Motor neuron (in vitro differentiated cells): Measurements from ENCODE around the gene MICU1. TPM values are rescaled to one million over a fixed set of nuclear protein-coding genes. Genes with fewer than 3 reads are reported as not detected.

Experiments used
- ATAC-seq, 8 experiments: fragments of 200-7000 bp; cut with Tn5 transposase; replicated peaks in 6 of 8; 2 replicates each; pipeline ENCODE4 v1.8.0; 2021; ENCODE audit warnings: mild to moderate bottlenecking in 8 of 8, moderate library complexity in 8 of 8
- H3K27ac ChIP-seq, 2 donors: fragments of 250-450 bp; sonication (Bioruptor Pico); 2 replicates each; pipeline ENCODE4 v1.9.0; 2021; ENCODE audit warnings: antibody characterized with exemption in 2 of 2, mild to moderate bottlenecking in 2 of 2, moderate library complexity in 1 of 2
- H3K4me1 ChIP-seq, 2 donors: fragments of 250-450 bp; sonication (Bioruptor Pico); replicated peaks in 1 of 2; 2 replicates each; pipeline ENCODE4 v1.6.1; 2021; ENCODE audit warnings: antibody characterized with exemption in 2 of 2, mild to moderate bottlenecking in 2 of 2, moderate library complexity in 1 of 2
- H3K4me3 ChIP-seq, 5 donors: fragments of 250-450 bp; sonication (Bioruptor Pico); 2 replicates each; pipeline ENCODE4 v1.9.0; 2021; ENCODE audit warnings: antibody characterized with exemption in 5 of 5, mild to moderate bottlenecking in 5 of 5, moderate library complexity in 4 of 5
- WGBS, 10 experiments: fragments of 450-650 bp; shearing (Covaris generic); methylation state at CpG; one replicate each; pipeline ENCODE4 v1.0.0; 2022; 5-methylcytosine and 5-hydroxymethylcytosine counted together
- in situ Hi-C, 9 experiments: fragments of 400-800 bp; cut with MboI; loops; one replicate each; pipeline ENCODE4 v1.15.0; 2021; ENCODE audit warnings: low sequenced_read_pairs in 9 of 9, low pct_unique_long_range_greater_than_20kb in 2 of 9; ENCODE audit not compliant: unreplicated experiment in 9 of 9
- total RNA-seq, 8 experiments: library from RNA; unstranded; fragments of 300-600 nt; gene quantifications; 2 replicates each; pipeline versions ENCODE4 v1.2.3 to v1.2.4, GENCODE V29; 2022

Gene MICU1
- total RNA-seq, 8 experiments from 2014 or later = 26.5 to 54.5 (median 32.7) TPM

DNA sequence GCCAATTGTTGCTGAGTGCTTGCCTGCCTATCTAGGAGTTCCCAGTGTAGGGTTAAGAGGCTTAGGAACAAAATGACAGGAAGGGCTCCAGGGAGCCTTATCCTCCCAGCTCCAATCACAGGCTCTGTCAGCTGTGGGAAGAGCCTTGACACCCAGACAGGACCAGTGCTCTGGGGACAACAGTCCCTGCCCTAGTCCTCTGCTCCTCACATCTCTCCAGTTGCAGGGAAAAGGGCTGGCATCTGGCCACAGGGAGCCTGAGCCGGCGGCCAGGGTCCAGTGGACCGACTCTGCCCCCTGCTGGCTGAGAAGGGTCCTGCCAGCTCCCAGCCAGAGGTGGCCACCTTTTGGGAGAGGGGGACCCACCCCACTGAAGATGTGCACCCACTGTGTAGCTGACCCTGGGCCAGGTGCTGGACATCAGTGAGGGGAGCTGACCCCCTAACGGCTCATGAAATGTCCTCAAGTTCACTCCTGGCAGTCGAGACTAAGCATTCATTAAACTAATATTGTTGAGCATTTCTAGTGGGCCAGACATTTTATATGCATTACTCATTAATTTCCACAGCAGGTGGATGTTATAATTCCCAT is 288.7 kb downstream of the MICU1 start:
- Histone ChIP-seq H3K27ac (peak overlapping the region; percentile 14 to 20), H3K4me1 (peaks cover 47 to 49% of the 10 kb centered on the region in 2 donors), H3K4me3 (no peak overlapping the region)
- in situ Hi-C loops = loop anchor here in 3 of 9 experiments (10.0 to 25.0 kb wide), 5 partner anchors 62 to 1025 kb away; partner anchors contain the start of genes DDIT4 (in 1 of the 3) and SLC29A3 (in 1 of the 3)
- 22 to 80% (median 38%) methylated on average over 1 to 5 of the region's 5 CpGs; no CpG with 5 or more reads in 6 of the 10 experiments for WGBS, 10 experiments
- ATAC-seq = peak in 6 of 8 experiments; percentile 2 to 58 (median 24)

DNA sequence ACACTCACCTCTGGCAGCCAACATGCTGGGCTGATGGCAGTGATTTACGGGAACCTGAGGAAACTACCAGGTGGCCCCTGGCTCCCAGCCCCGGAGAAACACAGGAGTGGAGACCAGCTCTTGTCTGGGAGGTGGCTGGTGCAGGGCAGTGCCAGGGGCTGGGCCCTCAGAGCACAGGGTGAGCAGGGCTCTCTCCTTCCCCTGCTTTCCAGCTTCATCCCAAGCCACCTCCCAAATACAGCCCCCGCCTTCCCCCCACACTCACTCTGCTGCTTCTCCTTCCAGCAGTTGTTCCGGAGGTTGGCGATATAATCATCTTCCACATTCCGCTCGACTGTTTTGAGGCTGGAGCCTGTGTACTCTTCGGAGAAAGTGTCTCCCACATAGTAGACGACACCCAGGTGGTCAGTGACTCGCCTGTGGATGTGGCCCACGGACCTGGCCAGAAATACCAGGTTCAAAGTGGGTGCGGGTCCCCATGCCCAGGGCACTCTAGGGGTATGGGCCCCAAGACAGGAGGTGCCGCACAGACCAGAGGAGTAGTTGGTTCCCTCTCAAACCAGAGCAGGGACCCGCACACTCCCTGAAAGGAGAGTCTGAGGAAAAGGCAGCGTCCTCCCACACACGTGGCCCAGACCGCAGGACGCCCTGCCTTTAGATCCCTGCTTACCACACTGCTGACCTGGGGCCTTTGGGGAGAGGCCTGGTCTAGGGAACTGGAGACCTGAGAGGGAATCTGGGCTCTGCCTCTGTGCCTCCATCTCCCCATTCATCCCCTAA is 289.4 kb downstream of the MICU1 start:
- ATAC-seq = no peak
- WGBS, 10 experiments = 80 to 100% (median 83%) methylated on average over 1 to 5 of the region's 18 CpGs; no CpG with 5 or more reads in 5 of the 10 experiments
- Histone ChIP-seq H3K4me1 (peaks cover 54 to 56% of the 10 kb centered on the region in 2 donors), H3K4me3 (no peak overlapping the region), H3K27ac (peak overlapping the region; percentile 83 to 91)
- in situ Hi-C loops = loop anchor here in 3 of 9 experiments (10.0 to 25.0 kb wide), 5 partner anchors 62 to 1024 kb away; partner anchors contain the start of genes DDIT4 (in 1 of the 3) and SLC29A3 (in 1 of the 3)

DNA sequence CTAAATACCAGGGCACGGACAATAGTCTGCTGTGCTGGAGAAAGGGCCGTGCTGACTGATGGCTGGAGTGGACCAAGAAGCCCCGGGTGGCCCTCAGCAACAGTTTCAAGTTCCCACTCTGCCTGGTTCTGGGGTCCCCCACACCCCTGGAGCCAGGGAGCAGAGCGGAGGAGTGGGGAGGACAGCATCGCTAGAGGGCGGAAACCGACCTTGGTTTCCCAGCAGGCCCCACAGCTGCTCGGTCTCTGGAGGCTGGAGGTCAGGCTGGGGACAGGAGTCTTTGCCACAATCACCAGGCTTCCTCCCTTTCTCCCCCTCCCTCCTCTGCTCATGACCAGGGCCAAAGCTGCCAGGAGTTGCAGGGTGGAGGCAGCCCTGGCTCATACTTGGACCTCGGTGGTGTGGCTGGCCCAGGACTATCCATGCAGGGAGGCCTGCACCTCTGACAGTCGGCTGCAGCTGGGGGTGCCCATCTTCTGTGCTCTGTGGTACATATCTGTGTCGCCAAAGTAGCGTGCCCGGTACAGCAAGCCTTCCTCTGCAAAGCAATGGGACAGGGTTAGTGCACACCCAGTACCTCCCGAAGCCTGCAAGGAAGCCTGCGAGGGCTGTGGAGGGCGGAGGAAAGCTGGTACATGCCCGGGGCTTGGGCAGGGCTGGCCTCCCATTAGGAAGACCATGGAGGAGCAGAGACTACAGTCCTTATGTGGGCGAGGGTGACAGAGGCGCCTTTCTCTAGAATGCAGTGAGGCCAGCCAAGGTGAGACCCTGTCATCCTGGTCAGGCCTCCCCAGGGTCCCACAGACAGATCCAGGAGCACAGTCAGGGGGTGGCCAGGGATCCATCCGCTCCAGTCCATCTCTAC is 290.3 kb downstream of the MICU1 start:
- ATAC-seq = peak in 6 of 8 experiments; percentile 1 to 13 (median 9)
- no peak overlapping the region for H3K4me3 ChIP-seq
- in situ Hi-C loops = loop anchor here in 3 of 9 experiments (10.0 to 25.0 kb wide), 5 partner anchors 61 to 1023 kb away; partner anchors contain the start of genes DDIT4 (in 1 of the 3) and SLC29A3 (in 1 of the 3)

DNA sequence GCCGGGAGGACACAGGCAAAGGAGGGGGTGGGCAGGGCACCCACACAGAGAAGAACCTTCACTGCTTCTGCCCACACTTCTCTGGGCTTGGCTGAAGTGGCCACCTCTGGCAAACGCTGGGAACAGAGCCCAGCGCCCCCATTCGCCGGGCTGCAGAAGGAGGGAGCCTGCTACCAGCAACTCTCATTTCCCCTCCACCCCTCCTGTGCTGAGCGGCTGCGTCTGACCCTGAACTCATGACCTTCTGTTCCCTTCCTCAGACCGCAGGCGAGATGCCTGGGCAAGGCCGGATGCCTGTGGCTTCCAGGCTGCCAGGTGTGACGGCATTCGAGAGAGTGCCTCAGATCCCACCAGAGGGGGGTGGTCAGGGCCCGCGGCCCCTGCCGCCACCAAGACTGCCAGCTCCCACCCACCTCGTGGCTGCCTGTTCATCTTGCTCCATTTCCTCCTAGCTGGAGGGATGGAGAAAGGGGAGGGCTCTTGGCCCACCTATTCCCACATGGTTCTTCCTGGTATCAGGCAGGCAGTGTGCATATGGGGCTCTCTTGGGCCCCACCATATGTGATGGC is 291.0 kb downstream of the MICU1 start:
- Histone ChIP-seq H3K4me3 (peak overlapping the region in 2 of 5 donors; percentile 1 to 11), H3K4me1 (peaks cover 58 to 60% of the 10 kb centered on the region in 2 donors), H3K27ac (peak overlapping the region; percentile 83 to 91)
- peak in 4 of 8 experiments; percentile 28 to 38 (median 35) for ATAC-seq
- in situ Hi-C loops = loop anchor here in 3 of 9 experiments (10.0 to 25.0 kb wide), 5 partner anchors 60 to 1023 kb away; partner anchors contain the start of genes DDIT4 (in 1 of the 3) and SLC29A3 (in 1 of the 3)
- WGBS, 10 experiments = 6 to 100% (median 18%) methylated on average over 1 to 8 of the region's 16 CpGs; no CpG with 5 or more reads in 6 of the 10 experiments

More for the DNA sequence above, 290.3 kb downstream of the MICU1 start:
- H3K27ac ChIP-seq = peak overlapping the region; percentile 83 to 91
- peaks cover 58 to 60% of the 10 kb centered on the region in 2 donors for H3K4me1 ChIP-seq
- WGBS, 10 experiments = 35 to 93% (median 71%) methylated on average over 1 to 8 of the region's 20 CpGs; no CpG with 5 or more reads in 6 of the 10 experiments

DNA sequence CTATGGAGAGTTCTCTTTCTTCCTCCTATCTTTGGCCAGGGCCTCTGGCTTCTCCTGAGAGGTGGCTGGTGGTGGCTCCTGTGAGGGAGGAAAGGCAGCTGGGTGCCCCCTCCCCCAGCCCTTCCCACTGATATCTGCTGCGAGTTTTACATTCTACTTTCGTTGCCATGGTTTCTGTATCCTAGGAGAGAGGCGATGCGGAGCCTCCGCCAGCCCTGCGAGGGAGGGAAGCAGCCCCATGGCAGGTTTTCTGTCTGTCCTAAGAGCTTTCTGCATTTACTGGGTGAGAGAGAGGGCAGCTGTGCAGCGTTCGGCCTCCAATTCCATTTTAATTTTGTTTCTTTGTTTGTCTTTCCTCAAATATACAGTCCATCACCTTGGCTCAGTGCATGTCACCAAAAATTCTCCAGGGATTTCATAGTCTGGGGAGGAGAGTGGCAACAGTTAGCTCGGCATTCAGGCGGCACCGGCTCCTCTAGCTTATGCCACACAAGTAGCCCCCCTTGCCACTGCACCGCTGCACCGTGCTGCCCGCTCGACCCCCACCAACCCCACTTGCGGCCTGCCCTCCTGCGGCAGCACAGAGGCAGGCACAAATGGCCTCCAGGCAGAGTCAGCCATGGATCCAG is 291.6 kb downstream of the MICU1 start:
- WGBS, 10 experiments = 0 to 100% (median 0%) methylated on average over 1 to 8 of the region's 17 CpGs; no CpG with 5 or more reads in 5 of the 10 experiments
- in situ Hi-C loops = loop anchor here in 3 of 9 experiments (10.0 to 25.0 kb wide), 5 partner anchors 60 to 1022 kb away; partner anchors contain the start of genes DDIT4 (in 1 of the 3) and SLC29A3 (in 1 of the 3)
- Histone ChIP-seq H3K4me1 (peaks cover 61 to 62% of the 10 kb centered on the region in 2 donors), H3K27ac (peak overlapping the region; percentile 83 to 91), H3K4me3 (peak overlapping the region in 2 of 5 donors; percentile 1 to 11)
- peak in 6 of 8 experiments; percentile 1 to 75 (median 68) for ATAC-seq

DNA sequence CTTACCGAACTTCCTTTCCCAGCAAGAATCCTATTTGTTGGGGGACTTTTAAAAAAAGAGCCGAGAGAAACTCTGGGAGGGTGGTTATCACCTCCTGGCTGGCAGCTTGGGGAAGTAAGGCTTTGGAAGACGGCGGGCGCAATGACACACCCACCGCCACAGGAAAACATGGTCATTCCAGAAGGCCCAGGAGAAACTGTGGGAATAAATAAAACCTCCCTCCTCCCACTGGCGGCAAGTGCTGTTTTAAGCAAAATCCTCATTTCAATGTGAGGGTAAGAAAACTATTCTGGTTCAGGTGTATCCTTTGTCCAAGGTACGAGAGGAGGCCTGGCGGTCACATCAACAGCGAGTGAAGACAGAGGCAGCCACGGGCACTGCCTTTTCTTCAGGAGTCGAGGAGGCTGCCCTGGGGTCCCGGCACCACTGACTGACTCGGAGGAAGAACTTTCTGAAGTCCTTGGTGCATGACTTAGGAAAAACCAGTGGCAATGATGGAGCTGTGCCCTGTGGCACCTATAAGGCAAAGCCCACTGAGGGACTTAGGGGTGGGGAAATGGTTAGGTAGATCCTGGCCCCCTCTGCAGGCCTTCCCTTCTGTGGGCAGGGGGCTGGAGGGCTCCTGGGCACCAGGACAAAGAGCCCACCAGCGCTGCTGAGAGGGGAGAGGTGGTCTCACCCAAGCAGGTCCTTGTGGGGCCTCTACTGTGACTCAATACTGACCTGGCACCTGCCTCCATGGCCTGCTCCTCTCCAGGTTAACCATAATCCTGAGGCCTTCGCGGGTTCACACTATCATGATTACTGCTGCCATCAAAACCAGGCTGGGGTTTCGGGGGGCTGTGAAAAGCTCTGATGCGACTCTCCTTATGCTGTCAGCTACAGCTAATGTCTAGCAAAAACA is 292.5 kb downstream of the MICU1 start:
- peak overlapping the region; percentile 74 to 87 for H3K27ac ChIP-seq
- in situ Hi-C loops = loop anchor here in 3 of 9 experiments (10.0 to 25.0 kb wide), 5 partner anchors 59 to 1021 kb away; partner anchors contain the start of genes DDIT4 (in 1 of the 3) and SLC29A3 (in 1 of the 3)
- no peak for ATAC-seq
- peaks cover 70 to 72% of the 10 kb centered on the region in 2 donors for H3K4me1 ChIP-seq
- WGBS, 10 experiments = 77 to 100% (median 90%) methylated on average over 1 to 11 of the region's 19 CpGs
- H3K4me3 ChIP-seq = no peak overlapping the region

DNA sequence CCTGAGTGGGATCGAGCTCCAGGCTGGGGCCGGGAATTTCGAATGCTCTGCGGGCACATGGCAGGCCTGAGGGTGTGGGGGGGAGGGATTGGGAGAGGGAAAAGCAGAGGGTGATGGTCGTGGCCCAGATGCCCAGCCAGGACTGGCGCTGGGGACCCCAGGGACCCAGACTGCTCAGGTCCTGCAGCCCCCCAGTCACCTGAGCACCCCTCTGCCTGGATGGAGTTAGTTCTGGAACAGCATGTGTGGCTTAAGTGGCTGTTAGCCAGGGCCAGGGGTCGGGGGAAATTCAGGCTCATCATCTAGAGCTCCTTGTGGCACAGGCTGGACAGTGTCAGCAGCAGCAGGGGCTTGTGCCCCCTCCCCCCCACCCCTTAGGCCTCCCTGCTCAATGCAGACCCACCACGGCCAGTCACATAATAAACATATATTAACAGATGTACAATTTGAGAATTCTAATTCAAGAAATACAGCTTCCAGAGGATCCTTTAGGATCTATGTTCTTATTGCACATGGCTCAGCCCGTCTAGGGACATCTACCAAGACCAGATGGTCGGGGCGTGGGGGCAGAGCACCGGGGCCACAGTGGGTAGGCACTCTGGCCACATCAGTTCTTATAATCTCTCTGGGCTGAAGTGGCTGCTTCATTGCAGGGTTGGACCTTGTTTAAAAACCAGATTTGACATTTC is 293.3 kb downstream of the MICU1 start:
- H3K4me1 ChIP-seq = peaks cover 78 to 80% of the 10 kb centered on the region in 2 donors
- H3K4me3 ChIP-seq = no peak overlapping the region
- in situ Hi-C loops = loop anchor here in 3 of 9 experiments (10.0 to 25.0 kb wide), 5 partner anchors 58 to 1020 kb away; partner anchors contain the start of genes DDIT4 (in 1 of the 3) and SLC29A3 (in 1 of the 3)
- no peak for ATAC-seq
- H3K27ac ChIP-seq = peak overlapping the region; percentile 74 to 87
- WGBS, 10 experiments = 20 to 30% methylated on average over 1 to 2 of the region's 12 CpGs; no CpG with 5 or more reads in 8 of the 10 experiments

DNA sequence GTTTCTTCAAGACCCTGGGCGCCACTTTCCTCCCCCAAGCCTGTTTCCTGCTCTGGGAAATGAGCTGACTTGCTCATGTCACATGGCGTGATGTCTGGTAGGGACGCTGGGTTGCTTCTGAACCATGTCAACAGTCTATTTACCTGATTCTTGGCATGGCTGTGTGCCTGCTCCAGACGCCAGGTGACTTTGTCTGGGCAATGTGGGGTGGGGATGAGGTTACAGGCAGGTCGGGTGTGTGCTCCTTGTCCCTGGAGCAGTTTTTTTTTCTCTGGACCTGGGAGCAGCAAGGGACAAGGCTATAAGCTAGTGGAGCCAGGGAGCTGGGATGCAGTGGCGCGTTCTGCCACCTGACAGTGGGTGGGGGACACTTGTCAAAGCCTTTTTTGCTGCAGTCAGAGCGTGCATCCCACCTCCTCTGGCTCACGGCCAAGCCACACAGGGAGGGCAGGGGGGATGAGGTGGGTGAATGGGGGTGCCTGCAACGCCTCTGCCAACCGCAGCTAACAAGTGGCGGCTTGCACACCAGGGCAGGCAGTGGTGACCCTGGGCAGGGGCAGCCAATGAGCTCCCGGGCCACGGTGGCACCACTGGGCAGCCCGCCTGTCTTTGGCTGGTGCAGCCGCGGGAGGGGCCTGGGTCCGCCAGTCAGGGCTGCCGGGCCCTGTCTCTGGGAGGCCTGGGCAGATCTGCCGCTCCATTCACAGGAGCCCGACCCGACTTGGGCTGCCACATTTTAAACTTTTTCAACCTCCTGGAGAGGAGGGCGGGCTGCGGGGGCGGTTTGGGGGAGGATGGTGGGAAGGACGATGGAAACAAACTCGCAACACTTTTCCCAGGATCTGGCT is 294.1 kb downstream of the MICU1 start:
- H3K27ac ChIP-seq = peak overlapping the region; percentile 74 to 87
- no peak overlapping the region for H3K4me3 ChIP-seq
- peaks cover 76 to 85% of the 10 kb centered on the region in 2 donors for H3K4me1 ChIP-seq
- ATAC-seq = peak; percentile 31 to 94 (median 62)
- in situ Hi-C loops = loop anchor here in 3 of 9 experiments (10.0 to 25.0 kb wide), 5 partner anchors 57 to 1019 kb away; partner anchors contain the start of genes DDIT4 (in 1 of the 3) and SLC29A3 (in 1 of the 3)
- WGBS, 10 experiments = 20 to 49% (median 34%) methylated on average over 1 to 4 of the region's 27 CpGs; no CpG with 5 or more reads in 6 of the 10 experiments

DNA sequence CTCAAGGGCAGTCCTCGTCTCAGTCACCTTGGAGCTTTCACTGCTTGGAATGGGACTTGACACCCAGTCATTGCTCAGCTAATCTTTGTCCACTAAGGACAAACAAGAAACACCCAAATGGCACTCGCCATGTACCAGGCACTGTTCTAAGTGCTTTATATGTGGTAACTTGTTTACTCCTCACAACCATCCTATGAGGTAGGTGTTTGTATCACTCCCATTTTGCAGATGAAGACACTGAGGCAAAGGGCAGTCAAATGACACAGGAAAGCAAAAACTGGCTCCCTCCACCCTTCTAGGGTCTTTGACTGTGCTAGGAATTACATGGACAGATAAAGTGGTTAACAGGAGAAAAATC is 295.8 kb downstream of the MICU1 start:
- no peak for ATAC-seq
- Histone ChIP-seq H3K4me3 (no peak overlapping the region), H3K27ac (no peak overlapping the region), H3K4me1 (peaks cover 66 to 84% of the 10 kb centered on the region in 2 donors)
- in situ Hi-C loops = loop anchor here in 3 of 9 experiments (10.0 to 25.0 kb wide), 5 partner anchors 55 to 1018 kb away; partner anchors contain the start of genes DDIT4 (in 1 of the 3) and SLC29A3 (in 1 of the 3)
- WGBS, 10 experiments = 50 to 100% (median 100%) methylated on average over 1 to 2 of the region's 2 CpGs; no CpG with 5 or more reads in 5 of the 10 experiments
